Epithelial cell of prostate (primary cell): Measurements from ENCODE around the gene TTC31.
"Not testable (repeated sequence)": the region's sequence is repeated elsewhere in the genome, so short reads cannot be mapped to it uniquely, and the experiment has no call there.

ENCODE experiments used
- DNase-seq: peaks from one replicate; pipeline ENCODE4 v3.0.0-alpha.2; 2011; ENCODE audit warnings: low read depth, low spot score
- H3K27ac ChIP-seq: fragments of 450-650 bp; 2 replicates; pipeline ENCODE4 v1.5.1; 2017; ENCODE audit warnings: mild to moderate bottlenecking

Gene TTC31

GRCh38 chr2:74481431-74481830 is 1.4 kb upstream of the TTC31 start:
- H3K27ac ChIP-seq = no peak overlapping the region
- DNase-seq = no peak

DNA sequence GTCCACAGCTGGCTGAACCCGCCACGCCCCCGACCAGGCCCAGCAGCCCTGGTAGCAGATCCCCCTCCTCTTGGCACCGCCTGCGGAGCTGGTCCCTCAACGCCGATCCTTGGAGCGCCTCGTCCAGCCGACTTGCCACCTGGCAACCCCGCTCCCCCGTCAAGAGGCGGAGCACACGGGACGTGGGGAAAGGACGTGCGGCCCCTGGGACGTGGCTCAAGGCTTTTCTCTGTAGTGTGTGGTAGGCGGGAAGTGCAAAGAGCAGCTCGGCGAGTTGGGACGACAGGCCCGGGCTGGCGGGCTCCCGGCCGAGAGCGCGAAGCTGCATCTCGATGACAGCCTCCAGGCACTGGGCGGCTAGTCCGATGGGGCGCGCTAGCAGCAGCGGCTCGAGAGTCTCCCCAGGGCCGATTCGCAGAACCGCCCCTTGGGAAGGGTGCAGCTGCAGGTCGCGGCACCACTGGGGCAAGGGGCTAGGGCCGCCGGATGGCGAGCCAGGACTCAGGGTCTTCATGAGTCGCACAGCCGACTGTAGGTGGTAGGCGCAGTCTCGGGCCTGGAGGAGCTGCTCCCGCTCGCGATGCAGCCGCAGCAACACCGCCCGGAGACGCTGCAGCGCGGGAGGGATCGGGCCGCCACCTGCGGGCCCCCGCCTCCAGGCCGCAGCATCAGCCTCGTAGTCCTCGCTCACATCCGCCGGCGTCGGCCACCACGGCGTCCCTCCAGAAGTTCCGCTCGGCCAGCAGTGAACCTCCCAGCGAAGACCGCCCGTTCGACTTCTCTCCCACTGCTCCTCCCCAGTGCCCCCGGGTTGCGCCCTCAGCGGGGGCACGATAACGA is 700 bp upstream of the TTC31 start:
- H3K27ac ChIP-seq = peak overlapping the region; percentile 80
- DNase-seq = no peak

DNA sequence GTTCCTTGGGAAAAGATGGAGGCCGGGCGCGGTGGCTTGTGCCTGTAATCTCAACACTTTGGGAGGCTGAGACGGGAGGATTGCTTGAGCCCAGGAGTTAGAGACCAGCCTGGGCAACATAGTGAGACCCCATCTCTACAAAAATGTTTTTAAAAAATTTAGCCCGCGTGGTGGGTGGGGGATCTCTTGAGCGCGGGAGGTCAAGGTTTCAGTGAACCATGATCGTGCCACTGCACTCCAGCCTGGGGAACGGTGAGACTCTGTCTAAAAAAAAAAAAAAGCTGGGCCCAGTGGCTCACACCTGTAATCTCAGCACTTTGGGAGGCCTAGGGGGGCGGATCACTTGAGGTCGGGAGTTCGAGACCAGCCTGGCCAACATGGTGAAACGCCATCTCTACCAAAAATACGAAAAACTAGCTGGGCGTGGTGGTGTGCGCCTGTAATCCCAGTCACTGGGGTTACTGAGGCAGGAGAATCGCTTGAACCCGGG is 839 bp downstream of the TTC31 start:
- not testable (repeated sequence) for DNase-seq
- peak overlapping the region; percentile 80 for H3K27ac ChIP-seq

DNA sequence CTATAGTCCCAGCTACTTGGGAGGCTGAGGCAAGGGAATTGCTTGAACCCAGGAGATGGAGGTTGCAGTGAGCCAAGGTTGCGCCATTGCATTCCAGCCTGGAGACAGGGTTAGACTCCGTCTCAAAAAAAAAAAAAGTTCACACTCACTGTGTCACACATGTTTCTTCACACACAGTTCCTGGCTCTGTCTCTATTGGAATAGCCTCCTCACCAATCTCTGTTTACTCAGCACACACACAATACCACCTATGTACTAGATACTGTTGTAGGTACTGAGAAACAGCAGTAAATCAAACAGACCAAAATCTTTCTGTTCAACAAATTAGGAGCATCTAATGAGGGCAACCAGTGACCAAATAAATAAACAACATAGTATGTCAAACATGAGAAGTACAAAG is 3.3 kb downstream of the TTC31 start:
- no peak for DNase-seq
- H3K27ac ChIP-seq = no peak overlapping the region

DNA sequence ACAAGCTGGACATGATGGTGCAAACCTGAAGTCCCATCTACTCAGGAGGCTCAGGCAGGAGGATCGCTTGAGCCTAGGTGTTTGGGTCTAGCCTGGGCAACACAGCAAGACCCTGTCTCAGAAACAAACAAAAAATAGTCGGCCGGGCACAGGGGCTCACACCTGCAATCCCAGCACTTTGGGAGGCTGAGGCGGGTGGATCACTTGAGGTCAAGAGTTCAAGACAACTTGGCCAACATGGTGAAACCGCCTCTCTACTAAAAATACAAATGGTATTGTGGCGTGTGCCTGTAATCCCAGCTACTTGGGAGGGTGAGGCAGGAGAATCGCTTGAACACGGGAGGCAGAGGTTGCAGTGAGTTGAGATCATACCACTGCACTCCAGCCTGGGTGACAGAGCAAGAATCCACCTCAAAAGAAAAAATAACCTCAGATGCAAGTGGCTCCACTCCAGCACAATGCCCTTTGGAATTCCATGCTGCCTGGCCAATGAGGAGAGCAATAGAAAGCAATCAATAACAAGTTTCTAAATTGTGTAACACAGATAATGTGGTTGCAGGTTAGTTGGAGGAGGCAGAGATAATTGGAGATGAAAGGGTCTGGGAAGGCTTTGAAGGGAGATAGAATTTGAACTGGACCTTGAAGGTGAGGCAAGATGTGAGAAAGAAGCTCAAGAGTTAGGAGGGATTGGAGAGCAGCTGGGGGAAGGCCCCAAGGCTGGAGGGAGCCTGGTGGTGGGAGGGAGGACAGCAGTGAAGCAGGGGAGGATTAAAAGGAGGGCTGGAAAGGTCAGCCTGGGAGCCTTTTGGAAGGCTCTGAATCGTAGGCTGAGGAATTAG is 6.0 kb downstream of the TTC31 start:
- H3K27ac ChIP-seq = peak overlapping the region; percentile 56
- no peak for DNase-seq

DNA sequence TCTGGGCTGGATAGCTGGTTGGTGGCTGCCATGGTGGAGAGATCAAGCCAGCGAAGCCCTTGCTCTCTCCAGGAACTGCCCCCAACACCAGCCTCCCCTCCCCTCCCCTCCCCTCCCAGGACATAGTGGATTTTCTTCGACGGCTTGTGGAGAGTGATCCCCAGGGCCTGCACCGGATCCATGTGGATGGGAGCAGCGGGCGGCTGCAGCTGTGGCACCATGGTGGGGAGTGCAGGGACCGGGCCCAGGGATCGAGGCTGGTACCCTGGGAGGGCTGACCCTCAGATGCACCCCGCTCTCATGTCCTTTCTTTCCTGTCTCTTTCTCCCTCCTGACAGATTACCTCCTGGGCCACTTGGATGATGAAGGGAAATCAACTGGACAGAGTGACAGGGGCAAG is 7.0 kb downstream of the TTC31 start:
- H3K27ac ChIP-seq = no peak overlapping the region
- DNase-seq = no peak

GRCh38 chr2:74491648-74492544 is 9.0 kb downstream of the TTC31 start:
- no peak overlapping the region for H3K27ac ChIP-seq
- no peak for DNase-seq

DNA sequence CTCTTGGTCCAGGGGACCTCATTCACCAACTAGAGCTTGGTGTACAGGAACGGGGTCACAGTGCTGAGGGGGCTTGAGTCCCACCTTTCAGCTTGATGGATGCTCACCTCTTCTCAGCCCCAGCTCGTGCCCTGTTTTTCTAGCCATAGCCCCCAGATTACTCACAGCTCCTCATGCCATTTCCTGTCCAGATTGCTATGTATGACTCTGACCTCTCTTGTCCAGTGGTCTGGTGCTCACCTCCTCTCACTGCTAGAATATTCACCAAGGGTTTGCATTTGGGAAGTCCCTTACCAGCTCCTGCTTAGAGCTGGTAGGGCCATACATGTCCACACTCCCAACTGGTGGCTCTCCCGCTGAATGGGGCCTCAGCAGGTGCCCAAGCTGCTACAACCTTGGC is 10.7 kb downstream of the TTC31 start:
- no peak overlapping the region for H3K27ac ChIP-seq
- no peak for DNase-seq

DNA sequence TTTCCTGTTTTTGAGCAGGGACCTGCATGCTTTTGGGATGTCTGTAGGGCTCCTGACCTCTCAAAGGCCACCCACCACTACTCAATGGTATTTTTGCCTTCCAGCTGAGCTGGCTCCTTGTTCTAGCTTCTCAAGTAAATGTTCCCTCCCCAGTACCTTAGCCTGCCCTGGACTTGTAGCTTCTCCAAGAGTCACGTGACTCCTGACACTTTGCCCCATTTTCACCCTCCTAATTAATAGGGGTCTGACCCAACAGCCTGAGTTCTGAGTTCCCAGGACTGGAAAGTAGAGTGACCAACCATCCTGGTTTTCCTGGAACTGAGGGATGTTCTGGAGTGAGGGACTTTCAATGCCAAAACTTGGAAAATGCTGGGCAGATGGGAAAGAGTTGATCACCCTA is 12.6 kb downstream of the TTC31 start:
- DNase-seq = no peak
- no peak overlapping the region for H3K27ac ChIP-seq

DNA sequence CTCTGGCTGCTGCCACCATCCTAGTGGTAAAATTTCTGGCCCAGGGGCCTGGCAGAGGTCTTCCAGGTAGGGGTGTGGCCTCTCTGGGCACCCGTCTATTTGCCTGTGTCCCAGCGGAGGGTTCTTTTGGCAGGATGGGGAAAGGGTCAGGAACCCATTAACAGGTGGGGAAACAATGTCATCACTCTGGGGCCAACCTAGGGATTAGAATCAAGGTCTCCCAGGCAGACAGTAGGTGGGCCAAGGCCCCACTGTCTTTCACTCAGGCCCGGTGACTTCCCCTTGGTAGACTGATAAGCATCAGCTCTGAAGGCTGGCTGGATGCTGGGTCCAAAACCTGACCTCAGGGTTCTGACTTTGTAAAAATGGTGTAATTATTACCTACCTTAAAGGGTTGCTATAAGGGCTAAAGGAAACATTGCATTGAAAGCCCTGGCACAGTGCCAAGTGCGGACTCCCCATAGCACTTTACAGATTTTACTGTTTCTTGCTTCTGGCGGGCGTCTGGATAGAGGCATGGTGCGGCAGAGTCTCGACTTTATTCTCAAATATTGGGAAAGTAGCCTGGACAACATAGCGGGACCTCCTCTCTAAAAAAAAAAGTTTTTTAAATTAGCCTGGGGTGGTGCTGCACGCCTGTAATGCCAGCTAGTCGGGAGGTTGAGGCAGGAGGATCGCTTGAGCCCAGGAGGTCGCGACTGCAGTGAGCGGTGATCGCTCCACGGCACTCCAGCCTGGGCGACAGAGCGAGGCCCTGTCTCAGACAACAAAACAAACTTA is 14.3 kb downstream of the TTC31 start:
- no peak overlapping the region for H3K27ac ChIP-seq
- no peak for DNase-seq

- no peak overlapping the region for H3K27ac ChIP-seq
- no peak for DNase-seq
Measured at GRCh38 chr2:74497777-74498499, 15.1 kb downstream of the TTC31 start.

GRCh38 chr2:74498500-74499266 is 15.8 kb downstream of the TTC31 start:
- no peak overlapping the region for H3K27ac ChIP-seq
- DNase-seq = no peak

DNA sequence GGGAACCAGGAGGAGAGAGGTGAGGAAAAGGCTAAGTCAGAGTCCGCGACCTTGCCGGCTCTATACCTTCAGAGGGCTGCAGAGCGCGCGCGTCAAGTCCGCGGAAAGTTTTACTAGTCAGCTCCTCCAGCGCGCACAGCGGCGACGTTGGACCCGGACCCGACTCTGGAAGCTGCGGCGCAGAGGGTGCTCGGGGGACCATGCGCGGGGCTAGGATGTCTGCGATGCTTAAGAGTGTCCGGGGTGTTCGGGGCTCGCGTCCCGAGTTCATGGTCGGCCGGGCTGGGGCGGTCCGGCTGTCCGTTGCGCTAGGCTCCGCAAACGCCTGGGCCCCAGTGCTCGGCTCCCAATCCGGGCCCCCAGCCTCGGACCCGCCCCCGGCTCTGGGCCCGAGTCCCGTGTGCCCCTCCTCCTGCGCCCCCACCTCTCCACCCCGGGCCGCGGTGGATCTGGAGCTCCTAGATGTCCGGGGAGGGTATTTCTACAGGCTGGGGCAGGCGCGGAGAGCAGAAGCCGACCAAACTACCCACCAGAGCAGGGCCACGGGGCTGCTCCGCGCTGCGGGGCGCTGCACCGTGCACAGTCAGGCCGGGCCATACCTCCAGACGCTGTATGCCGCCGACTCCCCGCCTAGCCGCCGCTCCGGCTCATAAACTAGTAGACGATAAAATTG is 16.5 kb downstream of the TTC31 start, which contains the start of gene LBX2:
Gene LBX2 (minus strand): TSS at position 337 of the 673 bp plus-strand sequence. CDS start 66 bp downstream, at position 271.
- no peak within 1 kb of the TSS for H3K27ac ChIP-seq
- no peak for DNase-seq

DNA sequence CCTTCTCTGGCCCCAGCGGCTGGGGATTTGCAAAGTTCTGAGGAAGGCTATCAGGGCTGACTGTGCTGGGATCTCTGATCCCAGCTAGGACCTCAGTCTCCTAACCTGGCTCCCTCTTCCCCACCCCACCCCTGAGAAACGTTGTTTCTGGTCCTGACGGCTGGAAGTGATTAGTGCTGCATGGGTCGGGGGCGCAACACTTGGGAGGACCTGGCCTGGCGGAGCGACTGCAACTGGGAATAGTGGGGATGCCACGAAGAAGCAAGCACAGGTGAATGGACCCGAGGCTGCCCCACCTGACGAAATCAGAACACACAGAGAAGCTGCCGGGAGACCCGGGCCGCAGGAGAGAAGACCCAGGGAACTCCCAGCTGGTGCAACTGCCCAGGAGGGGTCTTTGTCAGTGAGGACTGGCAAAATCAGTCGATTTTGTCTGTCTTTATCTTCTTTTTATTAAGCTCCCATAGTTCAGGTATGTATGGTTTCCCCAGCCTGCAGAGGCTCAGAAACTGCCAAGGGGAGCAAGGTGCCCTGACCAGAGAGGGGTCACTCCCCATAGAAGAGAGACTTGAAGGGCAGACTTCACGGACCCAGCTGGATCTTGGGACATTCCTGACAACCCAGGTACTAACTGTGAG is 17.2 kb downstream of the TTC31 start:
- no peak overlapping the region for H3K27ac ChIP-seq
- DNase-seq = no peak

GRCh38 chr2:74500578-74500946 is 17.7 kb downstream of the TTC31 start:
- H3K27ac ChIP-seq = no peak overlapping the region
- no peak for DNase-seq

DNA sequence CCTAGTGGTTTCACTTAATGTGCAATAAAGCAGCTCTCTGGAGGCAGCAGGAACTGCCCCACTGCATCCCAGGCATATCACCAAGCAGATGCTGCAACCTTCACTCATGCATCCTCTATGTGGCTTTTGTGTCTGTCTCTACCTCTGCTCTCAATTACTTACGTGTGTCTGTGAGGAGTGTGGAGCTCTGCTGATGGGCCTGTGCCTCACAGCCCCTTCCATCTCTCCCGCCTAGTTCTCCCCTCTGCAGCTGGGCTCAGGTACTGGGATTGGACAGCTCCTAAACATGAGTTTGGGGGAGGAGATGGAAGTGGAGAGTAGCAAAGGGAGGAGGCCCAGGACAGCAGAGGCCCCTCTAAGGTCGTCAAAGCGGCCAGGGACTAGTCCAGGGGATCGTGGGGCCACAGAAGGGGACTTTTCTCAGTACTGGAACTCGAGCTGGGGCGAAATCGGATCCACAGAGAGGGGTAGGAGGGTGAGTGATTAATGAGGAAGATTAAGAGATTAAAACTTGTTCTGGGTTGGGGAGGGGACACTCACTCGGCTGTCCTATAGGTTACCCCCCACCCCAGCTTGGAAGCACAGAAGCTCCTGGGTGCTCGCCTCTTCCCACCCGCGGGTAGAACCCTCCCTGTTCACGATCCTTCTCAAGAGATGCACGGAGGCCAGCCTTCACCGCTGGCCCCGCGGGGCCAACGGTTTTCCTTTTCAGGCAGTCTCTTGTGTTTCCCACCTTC is 18.6 kb downstream of the TTC31 start:
- no peak for DNase-seq
- no peak overlapping the region for H3K27ac ChIP-seq
